Measurements from ENCODE around the gene ADGRF4. TPM values are rescaled to one million over a fixed set of nuclear protein-coding genes. Genes with fewer than 3 reads are reported as not detected.

ADGRF4 gene, protein sequence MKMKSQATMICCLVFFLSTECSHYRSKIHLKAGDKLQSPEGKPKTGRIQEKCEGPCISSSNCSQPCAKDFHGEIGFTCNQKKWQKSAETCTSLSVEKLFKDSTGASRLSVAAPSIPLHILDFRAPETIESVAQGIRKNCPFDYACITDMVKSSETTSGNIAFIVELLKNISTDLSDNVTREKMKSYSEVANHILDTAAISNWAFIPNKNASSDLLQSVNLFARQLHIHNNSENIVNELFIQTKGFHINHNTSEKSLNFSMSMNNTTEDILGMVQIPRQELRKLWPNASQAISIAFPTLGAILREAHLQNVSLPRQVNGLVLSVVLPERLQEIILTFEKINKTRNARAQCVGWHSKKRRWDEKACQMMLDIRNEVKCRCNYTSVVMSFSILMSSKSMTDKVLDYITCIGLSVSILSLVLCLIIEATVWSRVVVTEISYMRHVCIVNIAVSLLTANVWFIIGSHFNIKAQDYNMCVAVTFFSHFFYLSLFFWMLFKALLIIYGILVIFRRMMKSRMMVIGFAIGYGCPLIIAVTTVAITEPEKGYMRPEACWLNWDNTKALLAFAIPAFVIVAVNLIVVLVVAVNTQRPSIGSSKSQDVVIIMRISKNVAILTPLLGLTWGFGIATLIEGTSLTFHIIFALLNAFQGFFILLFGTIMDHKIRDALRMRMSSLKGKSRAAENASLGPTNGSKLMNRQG
- polyA plus RNA-seq (2012; ENCODE audit: insufficient read depth, insufficient read length) = not detected

DNA sequence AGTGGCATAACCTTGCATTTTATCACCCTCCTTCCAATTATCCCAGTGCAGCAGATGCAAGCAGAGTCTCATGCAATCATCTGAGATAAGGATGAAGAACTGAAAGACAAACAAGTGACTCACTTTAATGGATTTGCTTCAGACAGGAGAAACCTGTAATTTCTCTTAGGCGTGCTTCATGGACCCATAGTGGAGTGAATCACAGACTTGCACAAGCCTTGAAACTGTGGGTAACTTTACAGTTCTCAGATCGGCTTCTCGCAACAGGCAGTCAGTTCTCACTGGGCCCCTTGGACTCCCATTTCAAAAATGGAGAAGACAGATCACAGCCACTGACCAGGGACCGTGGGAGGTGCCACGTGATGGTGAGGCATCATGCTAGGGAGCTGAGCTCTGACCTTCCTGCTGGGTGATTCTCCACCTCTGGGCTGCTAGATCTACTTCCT is at the start of gene ADGRF4:
Gene ADGRF4 (plus strand): TSS at position 239 of the 446 bp plus-strand sequence. CDS start 8,666 bp downstream, outside the sequence.
- DNase-seq (ENCODE audit: low read depth, low spot score) = no peak
- H3K4me3 ChIP-seq (ENCODE audit: low read length) = no peak within 1 kb of the TSS

DNA sequence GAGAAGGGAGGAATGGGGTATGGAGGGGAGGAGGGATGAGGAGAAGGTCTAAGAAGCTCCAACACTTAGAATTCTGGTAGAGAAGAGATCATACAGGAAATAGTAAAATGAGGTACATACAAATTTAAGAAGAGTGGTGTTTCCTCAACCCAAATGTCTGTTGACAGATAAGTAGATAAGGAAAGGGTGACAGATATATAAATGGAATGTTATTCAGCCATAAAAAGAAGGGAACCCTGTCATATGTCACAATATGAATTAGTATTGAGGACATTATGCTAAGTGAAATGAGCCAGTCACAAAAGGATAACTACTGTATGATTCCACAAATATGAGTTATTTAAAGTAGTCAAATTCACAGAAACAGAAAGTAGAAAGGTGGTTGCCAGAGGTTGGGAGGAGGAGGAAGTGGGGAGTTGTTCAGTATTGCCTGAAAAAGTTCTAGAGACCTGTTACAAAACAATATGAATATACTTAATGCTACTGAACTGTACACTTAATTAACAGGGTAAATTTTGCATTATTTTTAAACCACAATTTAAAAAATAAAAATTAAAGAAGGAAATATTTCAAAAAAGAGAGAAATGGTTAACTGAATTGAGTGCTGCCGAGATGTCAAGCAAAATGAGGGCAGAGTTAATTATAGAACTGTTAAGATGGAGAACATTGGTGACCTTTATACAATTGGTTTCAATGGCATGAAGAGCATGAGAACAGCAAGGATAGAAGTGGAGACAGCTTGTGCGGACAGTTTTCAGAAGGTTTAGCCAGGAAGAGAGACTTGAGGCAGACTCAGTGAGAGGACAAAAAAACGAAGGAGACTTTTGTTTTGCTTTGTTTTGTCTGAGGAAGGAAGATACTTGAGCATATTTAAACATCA is 47.6 kb upstream of the ADGRF4 start:
- peak; percentile 6 for DNase-seq (ENCODE audit: low read depth, low spot score)
- no peak overlapping the region for H3K4me3 ChIP-seq (ENCODE audit: low read length)

DNA sequence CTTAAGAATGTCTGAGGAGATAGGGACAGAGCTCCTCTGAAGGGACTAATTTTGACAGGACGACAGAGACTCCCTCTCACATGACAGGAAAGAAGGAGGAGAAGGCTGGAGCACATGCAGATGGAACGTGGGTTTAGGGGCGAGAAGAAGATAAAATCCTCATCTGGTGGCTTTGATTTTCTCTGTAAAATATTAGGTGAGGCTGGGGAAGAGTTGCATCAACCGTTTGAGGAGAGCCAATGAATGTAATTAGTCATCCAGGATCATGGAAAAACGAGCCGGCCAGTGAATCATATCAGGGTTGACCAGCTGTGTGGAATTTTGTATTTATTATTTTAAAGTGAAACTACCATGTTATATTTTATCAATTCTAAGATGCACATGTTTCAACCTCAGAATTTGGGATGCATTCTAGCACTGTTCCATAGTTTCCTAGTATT is 46.9 kb upstream of the ADGRF4 start:
- no peak overlapping the region for H3K4me3 ChIP-seq (ENCODE audit: low read length)
- DNase-seq (ENCODE audit: low read depth, low spot score) = no peak

DNA sequence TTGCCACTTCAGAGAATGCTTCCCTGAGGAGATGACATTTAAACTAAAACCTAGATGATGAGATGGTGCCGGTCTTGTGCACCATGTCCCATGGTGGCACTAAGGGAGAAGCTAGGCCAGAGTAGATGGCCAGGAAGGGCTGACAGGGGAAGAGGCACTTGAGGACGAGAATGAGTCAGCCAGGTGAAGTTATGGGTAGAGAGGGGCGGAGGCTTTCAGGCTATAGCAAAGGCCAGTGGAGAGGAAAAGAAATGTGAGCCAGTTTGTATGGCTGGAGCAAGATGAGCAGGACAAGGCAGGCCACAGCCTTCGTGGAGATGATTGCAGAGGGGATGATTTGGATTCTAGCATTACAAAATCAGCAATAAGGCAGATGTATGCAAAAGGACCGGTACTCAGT is 44.7 kb upstream of the ADGRF4 start:
- no peak overlapping the region for H3K4me3 ChIP-seq (ENCODE audit: low read length)

DNA sequence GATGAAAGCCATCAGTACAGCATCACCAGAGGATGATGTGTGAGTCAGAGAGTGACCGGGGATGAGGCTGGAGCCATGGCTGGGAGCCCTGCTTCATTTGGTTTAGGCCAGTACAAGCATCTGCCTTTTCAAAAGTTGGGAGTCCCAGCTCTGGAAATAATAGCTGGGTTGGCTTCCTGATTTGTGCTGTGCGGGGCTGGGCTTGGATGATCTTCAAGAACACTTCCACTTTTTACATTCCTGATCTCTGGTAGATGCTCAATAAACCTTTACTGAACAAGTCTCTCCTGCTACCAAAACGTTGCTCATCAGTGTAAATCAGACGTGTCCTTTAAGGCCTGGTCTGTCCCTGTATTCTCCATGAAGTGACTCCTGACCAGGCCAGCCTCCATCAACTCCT is 44.1 kb upstream of the ADGRF4 start:
- DNase-seq (ENCODE audit: low read depth, low spot score) = no peak
- no peak overlapping the region for H3K4me3 ChIP-seq (ENCODE audit: low read length)

More for the DNA sequence above, 44.7 kb upstream of the ADGRF4 start:
- no peak for DNase-seq (ENCODE audit: low read depth, low spot score)

DNA sequence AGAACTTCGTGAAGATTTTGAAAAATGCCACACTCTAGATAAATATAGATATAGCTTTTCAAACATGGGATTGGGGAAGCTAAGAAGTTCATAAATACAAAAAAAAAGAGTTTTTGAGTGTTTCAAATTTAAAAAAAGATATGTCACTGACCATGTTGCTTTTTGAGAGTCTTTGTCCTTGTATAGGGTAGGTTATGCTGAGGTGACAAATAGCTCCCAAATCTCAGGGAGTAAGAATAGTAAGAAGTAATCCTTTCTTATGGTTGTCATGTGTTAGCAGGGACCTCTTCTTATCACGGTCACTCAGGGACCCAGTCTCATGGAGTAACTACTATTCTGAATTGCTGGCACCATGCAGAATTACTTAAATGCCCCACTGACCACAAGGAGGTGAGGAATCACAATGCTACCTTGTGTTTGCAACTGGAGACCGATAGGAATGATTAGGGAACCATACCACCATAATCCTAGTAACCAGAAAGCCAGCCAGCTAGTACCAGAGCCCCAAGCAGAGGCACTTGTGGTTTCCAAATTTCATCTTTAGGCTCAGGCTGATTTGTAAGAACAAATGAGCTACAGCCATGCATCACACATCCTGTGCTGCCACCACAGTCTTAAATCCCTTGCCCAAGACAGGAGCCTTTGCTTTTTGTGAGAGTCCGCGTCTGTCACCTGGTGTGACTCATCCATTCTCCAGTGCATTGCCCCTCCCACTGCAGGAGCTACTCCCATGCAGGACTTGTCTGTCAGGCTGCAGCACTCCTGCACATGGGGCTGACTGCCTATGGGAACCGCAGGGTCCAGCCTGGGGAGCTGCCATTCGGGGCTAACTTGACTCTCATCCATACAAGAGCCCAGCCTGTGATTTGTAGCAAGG is 42.4 kb upstream of the ADGRF4 start:
- peak; percentile 44 for DNase-seq (ENCODE audit: low read depth, low spot score)
- no peak overlapping the region for H3K4me3 ChIP-seq (ENCODE audit: low read length)

DNA sequence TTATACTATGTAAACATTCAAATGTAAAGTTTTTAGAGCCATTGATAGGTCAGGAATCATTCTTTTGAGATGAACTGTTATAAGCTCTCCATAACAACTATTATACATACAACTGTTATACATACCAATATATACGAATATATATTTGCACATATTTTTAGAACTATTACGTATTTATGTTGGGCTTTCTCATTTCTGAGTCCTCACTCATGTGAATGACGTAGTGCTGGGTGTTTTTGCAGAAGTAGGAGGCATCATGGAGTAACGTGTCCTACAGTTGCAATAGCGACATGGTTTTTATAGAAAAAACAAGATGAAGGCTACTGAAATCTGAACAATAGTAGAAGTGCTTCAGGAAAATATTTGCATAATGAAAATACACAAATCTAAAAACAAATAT is 36.4 kb upstream of the ADGRF4 start:
- H3K4me3 ChIP-seq (ENCODE audit: low read length) = no peak overlapping the region
- no peak for DNase-seq (ENCODE audit: low read depth, low spot score)

DNA sequence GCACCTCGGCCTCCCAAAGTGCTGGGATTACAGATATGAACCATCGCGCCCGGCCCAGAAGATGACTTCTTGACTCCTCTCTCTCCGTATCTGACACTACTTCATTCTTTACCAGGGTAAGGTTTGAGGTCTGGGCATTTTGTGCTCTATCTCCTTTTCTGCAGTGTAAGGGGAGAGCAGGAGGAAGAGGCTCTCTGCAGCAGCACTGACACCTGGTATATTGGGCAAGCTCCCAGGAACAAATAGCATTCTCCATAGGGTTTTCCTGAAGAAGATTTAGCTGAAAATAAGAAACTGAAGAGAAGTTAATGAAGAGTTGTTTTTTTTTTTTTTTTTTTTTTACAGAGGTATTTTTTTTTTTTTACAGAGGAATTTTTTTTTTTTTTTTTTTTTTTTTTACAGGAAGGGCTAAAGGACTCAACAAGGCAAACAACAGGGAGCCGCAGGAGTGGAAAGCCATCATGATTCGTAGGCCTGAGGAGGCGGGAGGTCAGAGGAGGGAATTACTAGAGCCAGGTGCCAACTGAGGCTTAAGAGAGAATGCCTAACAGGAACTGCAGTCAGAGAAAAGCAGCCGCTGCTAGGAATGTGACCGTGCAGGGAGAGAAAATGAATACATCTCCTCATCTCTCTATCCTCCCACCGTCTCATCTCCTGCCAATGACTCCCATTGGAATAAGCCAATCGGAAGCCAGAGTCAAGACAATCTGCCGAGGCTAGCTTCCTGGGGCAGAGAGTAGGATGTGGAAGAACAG is 34.7 kb upstream of the ADGRF4 start:
- H3K4me3 ChIP-seq (ENCODE audit: low read length) = no peak overlapping the region
- no peak for DNase-seq (ENCODE audit: low read depth, low spot score)

DNA sequence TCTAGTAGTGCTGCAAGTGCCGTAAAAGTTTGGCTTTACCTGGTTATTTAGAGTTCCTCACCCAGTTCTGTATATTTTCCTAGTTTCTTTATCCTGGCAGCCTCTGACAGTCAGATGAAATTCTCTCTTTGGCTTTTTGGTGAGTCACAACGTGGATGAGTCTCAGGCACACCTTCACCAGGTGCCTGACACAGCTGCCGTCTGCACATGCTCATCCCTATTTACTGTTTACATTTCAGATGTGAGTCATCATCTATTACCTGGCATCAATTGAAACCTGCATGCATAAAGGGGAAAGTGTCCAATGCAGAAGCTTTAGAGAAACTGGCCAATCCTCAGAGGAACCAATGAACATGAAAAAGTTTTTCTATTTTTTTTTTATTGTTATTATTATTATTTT is 33.3 kb upstream of the ADGRF4 start:
- H3K4me3 ChIP-seq (ENCODE audit: low read length) = no peak overlapping the region
- no peak for DNase-seq (ENCODE audit: low read depth, low spot score)

DNA sequence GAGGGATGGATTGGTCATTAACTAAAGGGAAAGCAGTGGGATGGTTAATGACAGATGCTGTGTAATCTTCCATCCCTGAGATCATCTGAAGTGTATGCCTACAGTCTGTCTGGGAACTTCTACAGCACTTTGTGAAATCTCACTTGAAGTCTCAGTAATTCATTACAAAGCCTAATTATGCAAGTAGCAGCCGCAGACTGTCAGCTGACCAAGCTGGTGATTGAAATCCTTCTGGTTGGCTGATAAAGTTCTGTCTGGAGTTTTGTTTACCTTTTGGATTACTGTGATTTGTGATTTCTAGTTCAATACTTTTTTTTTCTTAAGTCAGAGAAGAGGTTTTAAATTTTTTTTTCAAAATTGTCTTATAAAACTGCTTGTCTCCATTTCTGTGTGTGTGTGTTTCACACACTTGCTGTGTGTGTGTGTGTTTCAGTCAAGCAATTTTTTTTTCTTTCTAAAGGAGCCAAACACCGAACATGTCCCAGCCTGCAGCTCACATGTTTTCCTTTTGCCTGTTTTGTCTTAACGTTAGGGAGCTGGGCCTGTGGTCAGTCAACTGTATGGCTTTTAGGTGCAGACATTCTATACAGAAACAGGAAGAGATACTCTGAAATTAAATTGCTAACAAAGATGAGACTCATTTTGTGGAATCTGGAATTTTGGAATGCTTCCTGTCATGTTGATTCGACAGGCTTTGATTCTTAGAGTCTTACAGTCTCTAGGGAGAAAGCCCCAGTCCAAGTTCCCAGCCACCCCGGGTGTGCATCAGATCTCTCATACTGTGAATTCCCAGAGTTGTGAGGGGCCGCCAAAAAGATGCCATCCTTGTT is 28.5 kb upstream of the ADGRF4 start:
- DNase-seq (ENCODE audit: low read depth, low spot score) = no peak
- no peak overlapping the region for H3K4me3 ChIP-seq (ENCODE audit: low read length)

DNA sequence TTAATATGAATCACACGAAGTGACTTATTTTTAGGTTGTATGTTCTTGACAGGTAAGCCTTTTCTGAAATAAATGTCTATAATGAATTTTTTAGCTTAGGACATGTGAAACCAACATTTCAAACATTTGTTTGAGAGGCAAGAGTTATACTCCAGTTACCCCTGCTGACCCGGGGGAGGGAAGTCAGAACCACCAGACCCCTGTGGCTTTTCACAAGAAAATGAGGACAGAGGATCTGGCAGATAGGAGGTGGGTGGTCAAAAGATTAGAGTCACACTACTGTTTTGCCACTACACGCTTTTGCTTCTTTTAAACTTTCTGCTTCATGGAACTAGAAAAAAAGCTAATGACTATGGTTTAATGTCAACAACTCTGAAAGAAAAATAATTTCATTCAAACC is 27.5 kb upstream of the ADGRF4 start:
- no peak for DNase-seq (ENCODE audit: low read depth, low spot score)
- H3K4me3 ChIP-seq (ENCODE audit: low read length) = no peak overlapping the region

DNA sequence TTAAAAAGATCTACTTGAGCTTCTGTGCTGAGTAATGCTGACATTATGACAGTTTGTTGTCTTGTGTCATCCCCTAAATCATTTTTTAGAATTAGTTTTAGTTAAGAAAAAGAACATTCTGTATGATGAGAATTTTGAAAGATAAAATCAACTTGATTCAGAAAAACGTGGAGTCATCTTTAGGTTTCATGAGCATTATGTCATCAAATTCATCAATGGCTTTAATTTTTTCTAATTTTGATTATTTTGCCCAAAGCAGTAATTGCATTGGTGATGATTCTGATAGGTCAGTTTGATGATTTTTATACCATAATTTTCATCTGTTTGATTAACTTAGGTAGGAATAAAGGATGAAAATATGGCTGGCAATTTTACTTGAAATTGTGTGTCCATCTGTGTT is 26.6 kb upstream of the ADGRF4 start:
- no peak for DNase-seq (ENCODE audit: low read depth, low spot score)

DNA sequence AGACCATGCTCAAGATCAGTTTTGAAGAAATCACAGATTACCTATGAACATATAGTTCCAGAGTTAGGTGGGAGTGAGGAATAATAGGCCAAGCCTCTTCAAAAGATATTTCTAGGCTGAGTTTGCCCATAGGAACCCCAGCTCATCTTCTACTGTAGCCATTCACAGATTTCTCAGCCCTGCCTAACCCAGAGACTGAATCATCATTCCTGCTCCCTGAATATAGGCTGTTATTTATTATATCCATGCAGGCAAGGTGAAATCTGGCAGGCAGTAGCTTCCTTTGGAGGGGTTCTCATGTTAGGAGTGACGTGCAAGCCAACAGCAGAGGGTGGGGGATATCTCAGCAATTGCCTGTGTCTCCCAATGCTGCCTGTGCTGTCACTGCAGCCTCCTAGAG is 25.6 kb upstream of the ADGRF4 start:
- H3K4me3 ChIP-seq (ENCODE audit: low read length) = no peak overlapping the region

More for the DNA sequence above, 26.6 kb upstream of the ADGRF4 start:
- H3K4me3 ChIP-seq (ENCODE audit: low read length) = no peak overlapping the region

DNA sequence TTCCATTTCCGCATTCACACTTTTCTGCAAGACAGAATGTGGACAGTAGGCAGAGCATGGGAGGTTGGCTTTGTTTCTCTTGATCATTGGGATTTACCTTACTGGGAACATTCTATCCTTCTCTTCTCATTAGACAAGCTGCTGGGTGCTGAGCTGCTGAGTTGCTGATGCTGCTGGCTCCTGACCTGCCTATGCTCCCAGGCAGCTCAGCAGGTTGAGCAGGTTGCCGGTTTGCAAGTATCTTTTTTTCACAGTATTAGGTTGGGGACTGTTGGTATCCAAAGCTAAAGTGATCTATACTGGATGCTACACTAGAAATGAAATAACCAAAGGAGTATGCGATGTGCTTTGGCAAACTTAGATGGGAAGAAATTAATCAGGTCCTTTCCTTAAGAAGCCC is 23.7 kb upstream of the ADGRF4 start:
- no peak overlapping the region for H3K4me3 ChIP-seq (ENCODE audit: low read length)
- no peak for DNase-seq (ENCODE audit: low read depth, low spot score)

More for the DNA sequence above, 25.6 kb upstream of the ADGRF4 start:
- no peak for DNase-seq (ENCODE audit: low read depth, low spot score)

DNA sequence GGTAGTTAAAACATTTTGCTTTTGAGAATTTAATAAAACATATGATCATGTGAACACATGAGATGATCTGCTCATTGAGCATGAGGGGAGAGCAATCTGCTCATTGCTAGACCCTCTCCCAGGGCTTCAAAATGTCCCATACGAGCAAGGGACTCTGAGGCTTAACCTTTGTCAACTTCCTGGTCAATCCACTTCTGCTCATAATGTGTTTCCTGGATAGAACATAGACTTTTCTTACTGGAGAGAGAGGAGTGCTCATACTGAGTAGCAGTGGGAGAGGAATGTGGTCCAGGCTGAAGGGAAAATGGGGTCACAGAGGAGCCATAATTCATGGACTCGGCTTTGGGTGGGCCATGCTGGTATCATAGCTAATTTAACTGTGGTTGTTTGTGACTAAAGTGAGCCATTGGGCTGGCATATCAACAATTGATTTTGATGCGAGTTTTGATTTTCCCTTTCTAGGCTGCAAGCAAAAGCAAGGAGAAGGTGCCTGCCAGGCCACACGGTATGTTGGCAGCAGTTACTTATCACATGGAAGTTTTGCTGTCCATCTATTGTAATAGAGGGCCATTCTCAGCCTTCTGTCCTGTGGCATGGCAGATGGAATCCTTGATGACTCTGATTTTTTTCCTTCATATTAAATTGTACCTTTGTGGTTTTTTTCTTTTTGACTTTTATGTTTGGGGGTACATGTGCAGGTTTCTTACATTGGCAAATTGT is 20.8 kb upstream of the ADGRF4 start:
- H3K4me3 ChIP-seq (ENCODE audit: low read length) = no peak overlapping the region
- no peak for DNase-seq (ENCODE audit: low read depth, low spot score)

DNA sequence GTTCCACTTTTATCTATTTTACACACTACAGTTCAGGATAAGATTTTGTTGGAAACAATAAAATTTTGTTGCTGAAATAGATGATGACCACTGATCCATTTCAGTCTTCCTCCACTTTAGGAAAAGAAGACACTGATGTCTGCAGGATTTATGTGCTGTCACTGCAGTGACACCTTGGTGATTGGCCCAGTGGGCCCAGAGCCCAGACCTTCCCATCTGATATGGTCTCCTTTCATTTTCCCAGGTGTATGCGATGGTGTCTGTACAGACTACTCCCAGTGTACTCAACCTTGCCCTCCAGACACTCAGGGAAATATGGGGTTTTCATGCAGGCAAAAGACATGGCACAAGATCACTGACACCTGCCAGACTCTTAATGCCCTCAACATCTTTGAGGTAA is 19.6 kb upstream of the ADGRF4 start:
- H3K4me3 ChIP-seq (ENCODE audit: low read length) = no peak overlapping the region
- no peak for DNase-seq (ENCODE audit: low read depth, low spot score)
